ENCODE results near the gene SOWAHA. TPM values are rescaled to one million over a fixed set of nuclear protein-coding genes. Genes with fewer than 3 reads are reported as not detected.

SOWAHA gene
- total and polyA plus RNA-seq, 10 of the 15 experiments (the other 5 are each of a cell fraction or from before 2014, with no cell fraction given) = 0.02 to 0.37 (median 0.05) TPM; not detected in 4

GRCh38 chr5:132815454-132815853 lies 2.4 kb downstream of the SOWAHA start:
- DNase-seq (ENCODE audit: low read depth, low spot score) (no peak), FAIRE-seq (no peak), ATAC-seq (no peak)
- H3K4me3 ChIP-seq = no peak overlapping the region
- in situ Hi-C loops (cut with MboI) = loop anchor here (5.0 kb wide), 1 partner anchor 428 kb away; no protein-coding TSS in a partner anchor
- no peaks in the 10 kb centered on the region for H3K79me2 ChIP-seq (ENCODE audit: control insufficient read depth, insufficient read depth, low read length)
- ChIA-PET SMC1A (ENCODE audit: uncharacterized antibody, unreplicated experiment) (interaction anchor here (0.6 to 1.4 kb wide), 3 partner anchors 30 to 223 kb away, joined by 3 read pairs; no protein-coding TSS in a partner anchor), POLR2A (interaction anchor here (0.6 kb wide), 1 partner anchor 54 kb away, joined by 3 read pairs; no protein-coding TSS in a partner anchor), CTCF (interaction anchor here (0.7 to 7.7 kb wide), 8 partner anchors 13 to 315 kb away, joined by 3 to 136 read pairs (median 4); partner anchors contain the start of gene CCNI2), RAD21 (ENCODE audit: unreplicated experiment) (interaction anchor here (0.7 to 7.7 kb wide), 4 partner anchors 7 to 288 kb away, joined by 3 to 106 read pairs (median 4); no protein-coding TSS in a partner anchor)
- TF ChIP-seq, protein P1, sequence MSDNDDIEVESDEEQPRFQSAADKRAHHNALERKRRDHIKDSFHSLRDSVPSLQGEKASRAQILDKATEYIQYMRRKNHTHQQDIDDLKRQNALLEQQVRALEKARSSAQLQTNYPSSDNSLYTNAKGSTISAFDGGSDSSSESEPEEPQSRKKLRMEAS (IDR thresholded peaks at IDR 0.05; ENCODE audit: low read depth, low read length) = no peak
- TF ChIP-seq, protein P2, sequence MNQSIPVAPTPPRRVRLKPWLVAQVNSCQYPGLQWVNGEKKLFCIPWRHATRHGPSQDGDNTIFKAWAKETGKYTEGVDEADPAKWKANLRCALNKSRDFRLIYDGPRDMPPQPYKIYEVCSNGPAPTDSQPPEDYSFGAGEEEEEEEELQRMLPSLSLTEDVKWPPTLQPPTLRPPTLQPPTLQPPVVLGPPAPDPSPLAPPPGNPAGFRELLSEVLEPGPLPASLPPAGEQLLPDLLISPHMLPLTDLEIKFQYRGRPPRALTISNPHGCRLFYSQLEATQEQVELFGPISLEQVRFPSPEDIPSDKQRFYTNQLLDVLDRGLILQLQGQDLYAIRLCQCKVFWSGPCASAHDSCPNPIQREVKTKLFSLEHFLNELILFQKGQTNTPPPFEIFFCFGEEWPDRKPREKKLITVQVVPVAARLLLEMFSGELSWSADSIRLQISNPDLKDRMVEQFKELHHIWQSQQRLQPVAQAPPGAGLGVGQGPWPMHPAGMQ (IDR thresholded peaks at IDR 0.05; ENCODE audit: borderline replicate concordance) = no peak
- TF ChIP-seq CHD2 (IDR thresholded peaks at IDR 0.05; ENCODE audit: borderline replicate concordance, low read depth, low read length) (no peak), MYC (IDR thresholded peaks at IDR 0.05; ENCODE audit: insufficient read depth, insufficient read length, insufficient replicate concordance, low read length, severe bottlenecking) (no peak), EGR1 (IDR thresholded peaks at IDR 0.05; ENCODE audit: borderline replicate concordance in 1 of 2, low read depth in 2 of 2, low read length in 2 of 2) (no peak), NR2C1 (IDR thresholded peaks at IDR 0.05) (peak; percentile 54), YY1 (IDR thresholded peaks at IDR 0.05; ENCODE audit: low read depth, low read length) (no peak), NR2F1 (conservative IDR thresholded peaks at IDR 0.05) (peak; percentile 61; the same call in 1 of the 2 replicates), NFYB (IDR thresholded peaks at IDR 0.05; ENCODE audit: insufficient read depth, low read depth, low read length) (no peak), TBL1XR1 (IDR thresholded peaks at IDR 0.05; ENCODE audit: low read depth, low read length) (no peak), ASH2L (IDR thresholded peaks at IDR 0.05; ENCODE audit: borderline replicate concordance, low read depth) (no peak)
- TF ChIP-seq, protein P3, sequence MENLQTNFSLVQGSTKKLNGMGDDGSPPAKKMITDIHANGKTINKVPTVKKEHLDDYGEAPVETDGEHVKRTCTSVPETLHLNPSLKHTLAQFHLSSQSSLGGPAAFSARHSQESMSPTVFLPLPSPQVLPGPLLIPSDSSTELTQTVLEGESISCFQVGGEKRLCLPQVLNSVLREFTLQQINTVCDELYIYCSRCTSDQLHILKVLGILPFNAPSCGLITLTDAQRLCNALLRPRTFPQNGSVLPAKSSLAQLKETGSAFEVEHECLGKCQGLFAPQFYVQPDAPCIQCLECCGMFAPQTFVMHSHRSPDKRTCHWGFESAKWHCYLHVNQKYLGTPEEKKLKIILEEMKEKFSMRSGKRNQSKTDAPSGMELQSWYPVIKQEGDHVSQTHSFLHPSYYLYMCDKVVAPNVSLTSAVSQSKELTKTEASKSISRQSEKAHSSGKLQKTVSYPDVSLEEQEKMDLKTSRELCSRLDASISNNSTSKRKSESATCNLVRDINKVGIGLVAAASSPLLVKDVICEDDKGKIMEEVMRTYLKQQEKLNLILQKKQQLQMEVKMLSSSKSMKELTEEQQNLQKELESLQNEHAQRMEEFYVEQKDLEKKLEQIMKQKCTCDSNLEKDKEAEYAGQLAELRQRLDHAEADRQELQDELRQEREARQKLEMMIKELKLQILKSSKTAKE (IDR thresholded peaks at IDR 0.05; ENCODE audit: low read depth, poor library complexity, severe bottlenecking) = no peak
- no peaks in the 10 kb centered on the region; the same call in 1 of the 2 replicates for H3K4me1 ChIP-seq (ENCODE audit: control insufficient read depth, insufficient read depth, low read length)
- no peaks in the 10 kb centered on the region for H3K36me3 ChIP-seq (ENCODE audit: control insufficient read depth in 2 of 2, insufficient read depth in 2 of 2, low read length in 1 of 2)
- H3K27ac ChIP-seq (ENCODE audit: control insufficient read depth, insufficient read depth) = no peak overlapping the region
- H2AFZ ChIP-seq (ENCODE audit: control insufficient read depth, low read depth, low read length) = no peak overlapping the region
- H3K27me3 ChIP-seq (replicated peaks in 1 of 2; ENCODE audit: control insufficient read depth in 2 of 2, insufficient read depth in 2 of 2, low read length in 1 of 2) = peaks cover 0 to 11% of the 10 kb centered on the region in 2 experiments; a peak in 2 of 4 replicates
- intact Hi-C loops (cut with micrococcal nuclease; ENCODE audit: unreplicated experiment) = no loop called here
- no peak overlapping the region for H3K4me2 ChIP-seq (ENCODE audit: control insufficient read depth, insufficient read depth)
- H3K9ac ChIP-seq (ENCODE audit: control insufficient read depth, insufficient read depth, low read length) = no peak overlapping the region
- WGBS (ENCODE audit: insufficient coverage, insufficient replicate concordance, low lambda C conversion rate, missing lambda C conversion rate) = 100% methylated on average over 1 of the region's 1 CpG
- no peaks in the 10 kb centered on the region for H4K20me1 ChIP-seq (ENCODE audit: control insufficient read depth, insufficient read depth)
- H3K9me3 ChIP-seq (replicated peaks; ENCODE audit: control insufficient read depth, insufficient read depth, low read length) = no peaks in the 10 kb centered on the region; the same call in 2 of the 3 replicates
- BruUV-seq (replicated peaks) = no TSS peak

Data from GM12878 (cell line).